ENCODE data around the gene TRAF2. TPM values are rescaled to one million over a fixed set of nuclear protein-coding genes. Genes with fewer than 3 reads are reported as not detected.
"Not testable (repeated sequence)": the region's sequence is repeated elsewhere in the genome, so short reads cannot be mapped to it uniquely, and the experiment has no call there.

The TRAF2 gene
- total and polyA plus RNA-seq, 4 donors: 4.7 to 14.9 (median 6.8) TPM

- not testable (repeated sequence) for H3K4me3 ChIP-seq (ENCODE audit: low read depth in 1 of 3, low read length in 3 of 3); H3K9me3 ChIP-seq (ENCODE audit: control insufficient read depth in 4 of 4, low read length in 3 of 4); H3K27me3 ChIP-seq (ENCODE audit: control insufficient read depth in 4 of 4, insufficient read depth in 4 of 4, low read length in 3 of 4); H3K9ac ChIP-seq (ENCODE audit: low read depth in 1 of 2, low read length in 2 of 2); H3K27ac ChIP-seq (ENCODE audit: low read depth in 1 of 2, low read length in 2 of 2); DNase-seq (ENCODE audit: low spot score)
- Histone ChIP-seq H3K4me1 (ENCODE audit: control insufficient read depth in 4 of 4, insufficient read depth in 4 of 4, low read length in 3 of 4) (peaks cover 13 to 24% (median 22%) of the 10 kb centered on the region in 4 donors), H3K36me3 (ENCODE audit: control insufficient read depth in 4 of 4, insufficient read depth in 3 of 4, low read depth in 1 of 4, low read length in 3 of 4) (peaks cover 0 to 15% (median 9%) of the 10 kb centered on the region in 4 donors)
- 86% methylated on average over 15 of the region's 15 CpGs for WGBS
These were observed 48.4 kb upstream of the TRAF2 start for GRCh38 chr9:136837856-136838277.

- no peak for TF ChIP-seq ATF3 (IDR thresholded peaks at IDR 0.05)
- TF ChIP-seq HNF4A (conservative IDR thresholded peaks at IDR 0.05): no peak
- TF ChIP-seq NR2F2 (IDR thresholded peaks at IDR 0.05): no peak
- no peak for TF ChIP-seq SP1 (IDR thresholded peaks at IDR 0.05)
- Histone ChIP-seq H3K4me3 (ENCODE audit: low read depth in 1 of 3, low read length in 3 of 3) (no peak overlapping the region), H3K36me3 (ENCODE audit: control insufficient read depth in 4 of 4, insufficient read depth in 3 of 4, low read depth in 1 of 4, low read length in 3 of 4) (peaks cover 0 to 15% (median 9%) of the 10 kb centered on the region in 4 donors), H3K9ac (ENCODE audit: low read depth in 1 of 2, low read length in 2 of 2) (no peak overlapping the region), H3K27me3 (ENCODE audit: control insufficient read depth in 4 of 4, insufficient read depth in 4 of 4, low read length in 3 of 4) (no peaks in the 10 kb centered on the region), H3K9me3 (ENCODE audit: control insufficient read depth in 4 of 4, low read length in 3 of 4) (no peaks in the 10 kb centered on the region), H3K27ac (ENCODE audit: low read depth in 1 of 2, low read length in 2 of 2) (no peak overlapping the region), H3K4me1 (ENCODE audit: control insufficient read depth in 4 of 4, insufficient read depth in 4 of 4, low read length in 3 of 4) (peaks cover 16 to 31% (median 27%) of the 10 kb centered on the region in 4 donors)
- WGBS: 90% methylated on average over 29 of the region's 29 CpGs
- DNase-seq (ENCODE audit: low spot score): no peak
These were observed 47.7 kb upstream of the TRAF2 start for GRCh38 chr9:136838314-136839228.

- Histone ChIP-seq H3K4me3 (ENCODE audit: low read depth in 1 of 3, low read length in 3 of 3) (no peak overlapping the region), H3K4me1 (ENCODE audit: control insufficient read depth in 4 of 4, insufficient read depth in 4 of 4, low read length in 3 of 4) (peaks cover 16 to 34% (median 31%) of the 10 kb centered on the region in 4 donors), H3K27ac (ENCODE audit: low read depth in 1 of 2, low read length in 2 of 2) (no peak overlapping the region), H3K9me3 (ENCODE audit: control insufficient read depth in 4 of 4, low read length in 3 of 4) (no peaks in the 10 kb centered on the region), H3K9ac (ENCODE audit: low read depth in 1 of 2, low read length in 2 of 2) (no peak overlapping the region), H3K36me3 (ENCODE audit: control insufficient read depth in 4 of 4, insufficient read depth in 3 of 4, low read depth in 1 of 4, low read length in 3 of 4) (peaks cover 0 to 13% (median 9%) of the 10 kb centered on the region in 4 donors), H3K27me3 (ENCODE audit: control insufficient read depth in 4 of 4, insufficient read depth in 4 of 4, low read length in 3 of 4) (no peaks in the 10 kb centered on the region)
- DNase-seq (ENCODE audit: low spot score): no peak
- WGBS: 92% methylated on average over 36 of the region's 36 CpGs
- TF ChIP-seq CTCF (IDR thresholded peaks at IDR 0.05; ENCODE audit: low read depth, low read length, missing input control) (no peak), ATF3 (IDR thresholded peaks at IDR 0.05) (no peak), MAX (IDR thresholded peaks at IDR 0.05) (no peak), RAD21 (IDR thresholded peaks at IDR 0.05) (no peak), YY1 (IDR thresholded peaks at IDR 0.05) (no peak), FOXA2 (IDR thresholded peaks at IDR 0.05) (no peak)
These were observed 46.8 kb upstream of the TRAF2 start for GRCh38 chr9:136839229-136840139.
